Measurements from ENCODE around the gene ATOH8.

- TF ChIP-seq GATA2 (IDR thresholded peaks at IDR 0.05; ENCODE audit: low read depth, low read length), result no peak
- no peak for TF ChIP-seq GATA3 (IDR thresholded peaks at IDR 0.05; ENCODE audit: low read depth, low read length)
Measured at GRCh38 chr2:85711578-85712060, 42.2 kb upstream of the ATOH8 start.

All from SH-SY5Y (cell line).